IMR-90 (cell line): ENCODE results near the gene CASKIN1. TPM values are rescaled to one million over a fixed set of nuclear protein-coding genes. Genes with fewer than 3 reads are reported as not detected.

Source experiments
- ATAC-seq: fragments of 200-7000 bp; cut with Tn5 transposase; 2 replicates; pipeline ENCODE4 v1.9.1; 2020; ENCODE audit warnings: low read depth, mild to moderate bottlenecking, moderate library complexity
- BruUV-seq: library from RNA; stranded (reverse); fragments of 400-500 nt; replicated peaks from 2 replicates; lab custom pipeline; 2021; lab: Mats Ljungman, UMichigan
- CTCF ChIA-PET: fragments of 300-600 bp; formaldehyde crosslinking; extraction: SDS; loops from one replicate; lab custom pipeline; 2021; ENCODE audit warnings: antibody characterized with exemption; lab: Yijun Ruan, JAX
- POLR2A ChIA-PET: fragments of 300-600 bp; sonication (Branson Sonifier 250); formaldehyde crosslinking; loops from one replicate; lab custom pipeline; 2022; ENCODE audit warnings: antibody characterized with exemption; ENCODE audit not compliant: unreplicated experiment; lab: Charles Lee
- DNase-seq: peaks from one replicate; pipeline ENCODE4 v3.0.0; 2013
- H2AFZ ChIP-seq: replicated peaks from 2 replicates; pipeline ENCODE3; 2013; ENCODE audit warnings: low read length, mild to moderate bottlenecking; ENCODE audit not compliant: poor library complexity
- H2AK5ac ChIP-seq: 2 replicates; pipeline ENCODE4 v1.6.1; 2013; ENCODE audit warnings: low read depth, low read length, inconsistent platforms
- H2AK9ac ChIP-seq: replicated peaks from 2 replicates; pipeline ENCODE3; 2013; ENCODE audit warnings: mild to moderate bottlenecking, low read depth, low read length, moderate library complexity; ENCODE audit not compliant: poor library complexity
- H2BK120ac ChIP-seq: 2 replicates; pipeline ENCODE4 v1.6.1; 2013; ENCODE audit warnings: low read depth, low read length, inconsistent platforms
- H2BK15ac ChIP-seq: 3 replicates; pipeline ENCODE4 v1.6.1; 2013; ENCODE audit warnings: low read depth, low read length, inconsistent platforms
- H2BK20ac ChIP-seq: 2 replicates; pipeline ENCODE4 v1.6.1; 2013; ENCODE audit warnings: low read depth, mild to moderate bottlenecking, inconsistent platforms, low read length, moderate library complexity
- H2BK5ac ChIP-seq: 2 replicates; pipeline ENCODE4 v1.6.1; 2013; ENCODE audit warnings: mild to moderate bottlenecking, low read depth, low read length, inconsistent platforms; ENCODE audit not compliant: poor library complexity, severe bottlenecking
- H3K14ac ChIP-seq: replicated peaks from 2 replicates; pipeline ENCODE4 v1.6.1; 2013; ENCODE audit warnings: low read depth, low read length, inconsistent platforms
- H3K18ac ChIP-seq: 2 replicates; pipeline ENCODE4 v1.6.1; 2013; ENCODE audit warnings: low read depth, low read length, control low read depth
- H3K23ac ChIP-seq: 2 replicates; pipeline ENCODE4 v1.6.1; 2013; ENCODE audit warnings: low read depth, low read length, inconsistent platforms
- H3K27ac ChIP-seq: 2 replicates; pipeline ENCODE4 v1.5.1; 2013; ENCODE audit warnings: mild to moderate bottlenecking, control low read depth, low read length; ENCODE audit not compliant: insufficient read depth
- H3K27me3 ChIP-seq: 2 replicates; pipeline ENCODE4 v1.6.1; 2013; ENCODE audit warnings: low read length; ENCODE audit not compliant: control insufficient read depth, insufficient read depth
- H3K36me3 ChIP-seq: 2 replicates; pipeline ENCODE4 v1.6.1; 2013; ENCODE audit warnings: low read length, mixed read lengths; ENCODE audit not compliant: control insufficient read depth, insufficient read depth
- H3K4ac ChIP-seq: 2 replicates; pipeline ENCODE4 v1.6.1; 2013; ENCODE audit warnings: low read depth, low read length, inconsistent platforms
- H3K4me1 ChIP-seq: 2 replicates; pipeline ENCODE4 v1.6.1; 2013; ENCODE audit warnings: low read length, mixed read lengths; ENCODE audit not compliant: control insufficient read depth, insufficient read depth
- H3K4me2 ChIP-seq: 2 replicates; pipeline ENCODE4 v1.6.1; 2013; ENCODE audit warnings: low read depth, mild to moderate bottlenecking, control low read depth, low read length, moderate library complexity
- H3K4me3 ChIP-seq: 2 replicates; pipeline ENCODE4 v1.5.1; 2013; ENCODE audit warnings: low read depth, mild to moderate bottlenecking, control low read depth, low read length, moderate library complexity; ENCODE audit not compliant: insufficient read depth
- H3K56ac ChIP-seq: 2 replicates; pipeline ENCODE4 v1.6.1; 2013; ENCODE audit warnings: low read length, inconsistent platforms; ENCODE audit not compliant: insufficient read depth; ENCODE audit errors: extremely low read depth
- H3K79me1 ChIP-seq, 2 experiments: 2 replicates each; pipeline ENCODE4 v1.6.1; 2013; ENCODE audit warnings: low read length in 2 of 2, inconsistent platforms in 1 of 2, low read depth in 1 of 2
- H3K9ac ChIP-seq: 2 replicates; pipeline ENCODE4 v1.6.1; 2013; ENCODE audit warnings: low read depth, low read length, control low read depth
- H3K9me1 ChIP-seq: 2 replicates; pipeline ENCODE4 v1.6.1; 2013; ENCODE audit warnings: low read length, inconsistent platforms; ENCODE audit not compliant: insufficient read depth
- H3K9me3 ChIP-seq: 2 replicates; pipeline ENCODE4 v1.6.1; 2013; ENCODE audit warnings: low read length; ENCODE audit not compliant: control insufficient read depth, insufficient read depth
- H4K20me1 ChIP-seq: 2 replicates; pipeline ENCODE4 v1.6.1; 2013; ENCODE audit warnings: low read length, inconsistent platforms; ENCODE audit not compliant: insufficient read depth
- H4K5ac ChIP-seq: 2 replicates; pipeline ENCODE4 v1.6.1; 2013; ENCODE audit warnings: mild to moderate bottlenecking, low read depth, low read length, control low read depth
- H4K8ac ChIP-seq, 2 experiments: 2 replicates each; pipeline ENCODE4 v1.6.1; 2013; ENCODE audit warnings: low read depth in 2 of 2, low read length in 2 of 2, control low read depth in 1 of 2, inconsistent platforms in 1 of 2
- H4K91ac ChIP-seq: 2 replicates; pipeline ENCODE4 v1.6.1; 2013; ENCODE audit warnings: low read depth, low read length, inconsistent platforms; ENCODE audit not compliant: insufficient read depth
- BHLHE40 ChIP-seq: fragments of 150-350 bp; IDR thresholded peaks from 2 replicates; pipeline ENCODE4 v1.6.1; 2016; ENCODE audit warnings: mild to moderate bottlenecking, low read depth, low read length
- FOS ChIP-seq: fragments of 150-350 bp; IDR thresholded peaks from 2 replicates; pipeline ENCODE4 v1.6.1; 2016; ENCODE audit warnings: low read depth, low read length
- MAFK ChIP-seq: IDR thresholded peaks from 2 replicates; pipeline ENCODE4 v1.6.1; 2012; ENCODE audit warnings: low read depth, low read length, improper control_type of control experiment
- MXI1 ChIP-seq: IDR thresholded peaks from 2 replicates; pipeline ENCODE4 v1.6.1; 2012; ENCODE audit warnings: low read depth, mild to moderate bottlenecking, low read length, moderate library complexity, borderline replicate concordance
- NFE2L2 ChIP-seq: fragments of 150-350 bp; IDR thresholded peaks from 2 replicates; pipeline ENCODE4 v1.6.1; 2016; ENCODE audit warnings: low read depth, mild to moderate bottlenecking, low read length
- RAD21 ChIP-seq: IDR thresholded peaks from 2 replicates; pipeline ENCODE4 v1.6.1; 2012; ENCODE audit warnings: low read length, improper control_type of control experiment
- RCOR1 ChIP-seq: IDR thresholded peaks from 2 replicates; pipeline ENCODE4 v1.6.1; 2012; ENCODE audit warnings: mild to moderate bottlenecking, low read length, improper control_type of control experiment; ENCODE audit not compliant: insufficient replicate concordance
- RFX5 ChIP-seq: IDR thresholded peaks from 2 replicates; pipeline ENCODE4 v1.8.0; 2012; ENCODE audit warnings: low read depth, mild to moderate bottlenecking, low read length, moderate library complexity
- SMC3 ChIP-seq: fragments of 150-350 bp; IDR thresholded peaks from 2 replicates; pipeline ENCODE4 v1.6.1; 2016; ENCODE audit warnings: low read depth, mild to moderate bottlenecking, antibody characterized with exemption, low read length, moderate library complexity
- WGBS, 2 experiments: methylation state at CpG; one replicate each; pipeline versions ENCODE4 v1.1.5 to v1.1.7; 2013; ENCODE audit warnings: missing lambda C conversion rate in 2 of 2; ENCODE audit not compliant: insufficient read length in 1 of 2; ENCODE audit errors: extremely low coverage in 2 of 2; 5-methylcytosine and 5-hydroxymethylcytosine counted together
- dilution Hi-C: fragments of 300-500 bp; cut with HindIII; formaldehyde crosslinking; loops from one replicate; pipeline ENCODE4 v1.14.3; 2018; ENCODE audit warnings: low sequenced_read_pairs; ENCODE audit not compliant: unreplicated experiment
- in situ Hi-C: fragments of 300-500 bp; cut with MboI; formaldehyde crosslinking; loops from 3 replicates; pipeline ENCODE4 v1.14.3; 2019; ENCODE audit warnings: low sequenced_read_pairs, inconsistent platforms, mixed read lengths
- intact Hi-C: fragments of 100-400 bp; cut with micrococcal nuclease; formaldehyde crosslinking; loops from 2 replicates; pipeline ENCODE4 v1.10.0; 2022
- polyA plus RNA-seq, 3 experiments: library from polyadenylated mRNA; depleted of rRNA; stranded (reverse); fragments of >200 nt; gene quantifications; 2 replicates each; pipeline ENCODE4 v1.2.3, GENCODE V29; 2012; ENCODE audit warnings: low replicate concordance in 1 of 3
- total RNA-seq: library from RNA; depleted of rRNA; stranded (reverse); fragments of >200 nt; gene quantifications from 2 replicates; pipeline ENCODE4 v1.2.3, GENCODE V29; 2012
- TF ChIP-seq, protein P1 (sequence below): conservative IDR thresholded peaks from 2 replicates; pipeline ENCODE4 v1.5.1; 2012; ENCODE audit warnings: mild to moderate bottlenecking, low read depth, low read length, improper control_type of control experiment
- TF ChIP-seq, protein P2 (sequence below): fragments of 150-350 bp; IDR thresholded peaks from 2 replicates; pipeline ENCODE4 v1.6.1; 2016; ENCODE audit warnings: low read depth, mild to moderate bottlenecking, low read length, moderate library complexity, borderline replicate concordance
- TF ChIP-seq, protein P3 (sequence below): fragments of 150-350 bp; IDR thresholded peaks from 2 replicates; pipeline ENCODE4 v1.6.1; 2017; ENCODE audit warnings: mild to moderate bottlenecking, antibody characterized with exemption, low read length, low read depth

The CASKIN1 gene
- total and polyA plus RNA-seq, 2 of the 4 experiments (the other 2 are of a cell fraction): 0.05 TPM; not detected in 1

DNA sequence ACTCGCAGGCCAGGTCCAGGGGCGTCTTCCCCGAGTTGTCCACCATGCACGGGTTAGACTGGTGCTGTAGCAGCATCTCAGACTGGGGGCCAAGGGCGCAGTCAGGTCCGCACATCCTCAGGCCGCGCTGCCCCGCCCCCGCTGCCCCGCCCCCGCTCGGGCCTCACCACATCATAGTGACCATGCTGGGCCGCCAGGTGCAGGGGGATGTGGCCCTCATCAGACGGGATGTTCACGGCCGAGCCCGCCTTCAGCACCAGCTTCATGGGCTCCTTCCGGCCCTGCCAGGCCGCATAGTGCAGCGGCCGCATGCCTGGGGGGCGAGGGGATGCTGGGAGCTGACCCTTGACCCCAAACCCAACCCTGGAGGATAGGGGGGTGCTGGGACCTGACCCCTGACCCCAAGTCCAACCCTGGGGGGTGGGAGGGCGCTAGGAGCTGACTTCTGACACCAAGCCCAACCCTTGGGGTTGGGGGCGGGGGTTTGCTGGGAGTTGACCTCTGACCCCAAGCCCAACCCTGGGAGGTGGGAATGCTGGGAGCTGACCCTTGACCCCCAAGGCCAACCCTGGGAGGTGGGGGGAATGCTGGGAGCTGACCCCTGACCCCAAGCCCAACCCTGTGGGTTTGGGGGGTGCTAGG, 7.0 kb downstream of the CASKIN1 start:
- DNase-seq: no peak

More for the DNA sequence above, 7.0 kb downstream of the CASKIN1 start:
- H3K14ac ChIP-seq: no peak overlapping the region
- H3K9me1 ChIP-seq: 0 out of 2 replicates have a peak, but pooled peaks cover under 1% of the 10 kb centered on the region
- no peak overlapping the region for H3K56ac ChIP-seq
- POLR2A ChIA-PET: no interaction called here
- CTCF ChIA-PET: no interaction called here
- H3K9me3 ChIP-seq: no peaks in the 10 kb centered on the region
- H2BK15ac ChIP-seq: no peak overlapping the region
- no peak overlapping the region for H3K27ac ChIP-seq
- no TSS peak for BruUV-seq
- no peak overlapping the region for H3K9ac ChIP-seq
- H3K4me1 ChIP-seq: no peaks in the 10 kb centered on the region
- no peak overlapping the region for H2BK20ac ChIP-seq
- H2AFZ ChIP-seq: no peak overlapping the region
- no peaks in the 10 kb centered on the region for H3K36me3 ChIP-seq
- H4K5ac ChIP-seq: no peak overlapping the region
- H2AK9ac ChIP-seq: no peak overlapping the region
- H3K18ac ChIP-seq: no peak overlapping the region
- H3K4me3 ChIP-seq: no peak overlapping the region
- intact Hi-C loops: no loop called here
- in situ Hi-C loops: no loop called here
- no peak for ATAC-seq
- H4K91ac ChIP-seq: no peak overlapping the region
- TF ChIP-seq, protein P1, sequence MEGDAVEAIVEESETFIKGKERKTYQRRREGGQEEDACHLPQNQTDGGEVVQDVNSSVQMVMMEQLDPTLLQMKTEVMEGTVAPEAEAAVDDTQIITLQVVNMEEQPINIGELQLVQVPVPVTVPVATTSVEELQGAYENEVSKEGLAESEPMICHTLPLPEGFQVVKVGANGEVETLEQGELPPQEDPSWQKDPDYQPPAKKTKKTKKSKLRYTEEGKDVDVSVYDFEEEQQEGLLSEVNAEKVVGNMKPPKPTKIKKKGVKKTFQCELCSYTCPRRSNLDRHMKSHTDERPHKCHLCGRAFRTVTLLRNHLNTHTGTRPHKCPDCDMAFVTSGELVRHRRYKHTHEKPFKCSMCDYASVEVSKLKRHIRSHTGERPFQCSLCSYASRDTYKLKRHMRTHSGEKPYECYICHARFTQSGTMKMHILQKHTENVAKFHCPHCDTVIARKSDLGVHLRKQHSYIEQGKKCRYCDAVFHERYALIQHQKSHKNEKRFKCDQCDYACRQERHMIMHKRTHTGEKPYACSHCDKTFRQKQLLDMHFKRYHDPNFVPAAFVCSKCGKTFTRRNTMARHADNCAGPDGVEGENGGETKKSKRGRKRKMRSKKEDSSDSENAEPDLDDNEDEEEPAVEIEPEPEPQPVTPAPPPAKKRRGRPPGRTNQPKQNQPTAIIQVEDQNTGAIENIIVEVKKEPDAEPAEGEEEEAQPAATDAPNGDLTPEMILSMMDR: no peak
- no peak for TF ChIP-seq SMC3
- TF ChIP-seq MAFK: no peak
- TF ChIP-seq RFX5: no peak
- TF ChIP-seq FOS: no peak
- TF ChIP-seq, protein P2, sequence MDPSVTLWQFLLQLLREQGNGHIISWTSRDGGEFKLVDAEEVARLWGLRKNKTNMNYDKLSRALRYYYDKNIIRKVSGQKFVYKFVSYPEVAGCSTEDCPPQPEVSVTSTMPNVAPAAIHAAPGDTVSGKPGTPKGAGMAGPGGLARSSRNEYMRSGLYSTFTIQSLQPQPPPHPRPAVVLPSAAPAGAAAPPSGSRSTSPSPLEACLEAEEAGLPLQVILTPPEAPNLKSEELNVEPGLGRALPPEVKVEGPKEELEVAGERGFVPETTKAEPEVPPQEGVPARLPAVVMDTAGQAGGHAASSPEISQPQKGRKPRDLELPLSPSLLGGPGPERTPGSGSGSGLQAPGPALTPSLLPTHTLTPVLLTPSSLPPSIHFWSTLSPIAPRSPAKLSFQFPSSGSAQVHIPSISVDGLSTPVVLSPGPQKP: no peak
- TF ChIP-seq, protein P3, sequence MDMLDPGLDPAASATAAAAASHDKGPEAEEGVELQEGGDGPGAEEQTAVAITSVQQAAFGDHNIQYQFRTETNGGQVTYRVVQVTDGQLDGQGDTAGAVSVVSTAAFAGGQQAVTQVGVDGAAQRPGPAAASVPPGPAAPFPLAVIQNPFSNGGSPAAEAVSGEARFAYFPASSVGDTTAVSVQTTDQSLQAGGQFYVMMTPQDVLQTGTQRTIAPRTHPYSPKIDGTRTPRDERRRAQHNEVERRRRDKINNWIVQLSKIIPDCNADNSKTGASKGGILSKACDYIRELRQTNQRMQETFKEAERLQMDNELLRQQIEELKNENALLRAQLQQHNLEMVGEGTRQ: no peak
- TF ChIP-seq MXI1: no peak
- no peak for TF ChIP-seq NFE2L2
- no peak for TF ChIP-seq RAD21
- TF ChIP-seq BHLHE40: no peak
- TF ChIP-seq RCOR1: no peak
- H3K23ac ChIP-seq: no peak overlapping the region
- no peaks in the 10 kb centered on the region for H3K79me1 ChIP-seq
- no peak overlapping the region for H3K4ac ChIP-seq
- no peak overlapping the region for H2BK120ac ChIP-seq
- 80% methylated on average over 1 of the region's 25 CpGs; no CpG with 5 or more reads in 1 of the 2 experiments for WGBS, 2 experiments
- H3K27me3 ChIP-seq: peaks cover 11% of the 10 kb centered on the region
- dilution Hi-C loops: no loop called here
- no peak overlapping the region for H2BK5ac ChIP-seq
- H2AK5ac ChIP-seq: no peak overlapping the region
- no peak overlapping the region for H3K4me2 ChIP-seq
- no peak overlapping the region for H4K8ac ChIP-seq
- no peaks in the 10 kb centered on the region for H4K20me1 ChIP-seq
